GM18517 (cell line): ENCODE results near the gene PADI1.

Source experiments
- ATAC-seq: cut with Tn5 transposase; IDR thresholded peaks from one replicate; pipeline ENCODE4 v1.9.1; 2021; ENCODE audit warnings: mild to moderate bottlenecking, moderate library complexity; ENCODE audit not compliant: unreplicated experiment

The PADI1 gene

GRCh38 chr1:17270891-17271765 is 66.2 kb downstream of the PADI1 start:
- ATAC-seq = no peak

DNA sequence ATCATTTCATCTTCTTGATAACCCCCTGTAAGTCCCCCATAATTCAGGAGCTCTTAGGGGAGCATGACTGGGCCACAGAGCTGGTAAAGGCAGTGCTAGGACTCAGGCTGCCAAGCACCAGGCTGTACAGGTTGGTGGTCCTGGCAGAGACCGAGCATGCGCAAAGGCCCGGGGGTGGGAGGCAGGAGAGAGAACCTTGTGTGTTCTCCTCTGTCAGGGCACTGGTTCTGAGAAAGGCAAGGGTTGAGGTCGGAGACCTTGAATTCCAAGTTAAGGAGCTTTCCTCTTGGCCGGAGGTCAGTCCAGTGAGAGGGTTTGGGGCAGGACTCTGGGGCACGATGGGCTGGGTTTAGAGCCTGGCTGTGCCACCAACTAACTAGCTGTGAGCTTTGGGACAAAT is 67.1 kb downstream of the PADI1 start:
- no peak for ATAC-seq

DNA sequence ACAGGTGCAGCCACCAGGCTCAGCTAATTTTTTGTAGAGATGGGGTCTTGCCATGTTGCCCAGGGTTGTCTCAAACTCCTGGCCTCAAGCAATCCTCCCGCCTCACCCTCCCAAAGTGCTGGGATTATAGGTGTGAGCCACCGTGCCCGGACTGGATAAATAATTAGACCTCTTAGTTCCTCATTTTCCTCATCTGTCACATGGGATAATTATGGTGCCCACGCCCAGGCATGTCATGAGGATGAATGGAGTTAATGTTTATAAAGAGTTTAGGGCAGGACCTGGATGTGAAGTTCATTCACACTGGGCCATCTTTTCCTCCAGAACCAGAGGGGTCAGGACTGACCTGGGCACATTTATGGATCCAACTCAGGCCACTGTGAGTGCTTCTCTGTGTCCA is 67.7 kb downstream of the PADI1 start:
- ATAC-seq = no peak

GRCh38 chr1:17273096-17273495 is 68.2 kb downstream of the PADI1 start:
- no peak for ATAC-seq

GRCh38 chr1:17274186-17275170 is 69.5 kb downstream of the PADI1 start:
- no peak for ATAC-seq

DNA sequence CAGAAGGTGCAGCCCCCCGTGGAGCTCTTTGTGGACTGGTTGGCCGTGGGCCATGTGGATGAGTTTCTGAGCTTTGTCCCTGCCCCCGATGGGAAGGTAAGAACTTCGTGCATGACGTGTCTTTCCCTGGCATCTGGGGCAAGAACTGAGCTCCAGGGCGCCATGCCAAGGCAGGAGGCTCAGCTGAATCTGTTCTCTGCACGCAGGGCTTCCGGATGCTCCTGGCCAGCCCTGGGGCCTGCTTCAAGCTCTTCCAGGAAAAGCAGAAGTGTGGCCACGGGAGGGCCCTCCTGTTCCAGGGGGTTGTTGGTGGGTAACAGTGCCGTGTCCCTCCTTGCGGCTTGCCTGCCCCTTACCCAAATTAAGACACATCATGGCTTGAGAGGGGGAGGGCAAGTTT is 71.6 kb downstream of the PADI1 start:
- no peak for ATAC-seq

- no peak for ATAC-seq
These were observed 72.7 kb downstream of the PADI1 start for GRCh38 chr1:17277511-17278159.

DNA sequence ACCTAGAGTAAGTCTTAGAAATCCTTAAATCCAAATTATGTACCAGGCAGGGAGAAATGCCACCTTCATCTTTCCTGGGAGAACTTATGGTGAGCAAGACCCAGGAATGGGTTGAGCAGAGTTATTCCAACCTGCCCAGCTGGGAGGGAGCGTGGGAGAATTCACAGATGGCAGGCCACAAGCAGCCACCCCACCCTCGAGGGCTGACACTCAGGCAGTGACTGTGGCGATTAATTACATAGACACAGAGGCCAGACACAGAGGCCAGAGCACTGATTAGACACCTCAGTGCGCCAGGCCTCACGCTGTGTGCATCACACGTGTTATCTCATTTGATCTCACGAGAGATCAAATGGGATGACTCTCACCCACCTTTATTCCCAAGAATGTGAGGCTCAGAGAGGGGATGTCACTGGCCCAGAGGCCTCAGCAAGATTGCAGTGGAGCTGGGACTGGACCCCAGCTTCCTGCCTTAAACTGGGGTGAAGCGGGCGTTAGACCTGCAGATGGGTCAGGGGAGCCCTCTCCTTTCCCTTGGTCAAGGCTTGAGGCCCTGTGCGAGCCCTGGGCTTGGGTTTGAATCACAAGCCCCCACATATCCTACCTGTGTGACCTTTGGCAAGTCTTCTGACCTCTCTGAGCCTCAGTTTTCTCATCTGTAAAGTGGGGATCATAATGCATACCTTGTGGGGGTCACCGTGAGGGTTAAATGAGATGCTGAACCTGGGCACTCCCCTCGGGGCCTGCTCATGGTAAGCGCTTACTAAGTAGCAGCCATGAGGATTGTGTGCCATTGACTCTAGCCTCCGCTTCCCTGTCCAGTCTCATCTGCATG is 74.3 kb downstream of the PADI1 start:
- no peak for ATAC-seq

DNA sequence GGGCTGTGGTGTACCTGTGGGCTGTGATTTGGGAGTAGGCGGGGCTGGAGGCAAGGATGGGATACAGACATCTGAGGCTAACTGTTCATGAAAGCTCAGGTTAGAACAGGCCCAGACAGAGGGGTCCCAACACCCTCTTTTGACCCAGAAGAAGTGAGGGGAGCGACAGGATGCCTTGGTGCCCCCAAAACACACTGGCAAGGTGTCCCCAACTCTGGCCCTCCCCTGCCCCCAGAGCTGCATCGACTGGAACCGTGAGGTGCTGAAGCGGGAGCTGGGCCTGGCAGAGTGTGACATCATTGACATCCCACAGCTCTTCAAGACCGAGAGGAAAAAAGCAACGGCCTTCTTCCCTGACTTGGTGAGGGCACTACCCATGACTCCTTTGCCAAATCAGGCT is 75.5 kb downstream of the PADI1 start:
- no peak for ATAC-seq

GRCh38 chr1:17280894-17281293 is 76.0 kb downstream of the PADI1 start:
- no peak for ATAC-seq

GRCh38 chr1:17281775-17282181 is 76.8 kb downstream of the PADI1 start:
- no peak for ATAC-seq

- ATAC-seq = no peak
These were observed 77.9 kb downstream of the PADI1 start for GRCh38 chr1:17282836-17283235.

DNA sequence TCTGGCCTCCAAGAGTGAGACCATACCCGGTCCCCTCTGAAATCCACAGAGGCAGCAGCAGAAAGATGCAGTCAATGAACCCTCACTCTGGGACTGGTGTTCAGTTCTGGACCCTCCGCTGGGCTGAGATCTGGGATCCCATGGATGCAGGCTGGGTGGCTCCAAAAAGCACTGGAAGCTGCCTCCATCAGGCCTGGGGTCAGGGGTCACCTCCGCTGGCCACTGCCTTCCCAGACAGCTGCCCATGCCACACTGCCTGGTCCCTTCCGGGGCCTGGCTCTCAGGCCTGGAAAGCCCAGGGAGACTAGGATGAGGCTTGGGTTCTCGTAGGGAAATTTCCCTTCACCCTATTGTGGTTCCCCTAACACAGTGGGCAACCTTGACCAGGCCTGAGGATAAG is 81.7 kb downstream of the PADI1 start:
- no peak for ATAC-seq

- ATAC-seq = no peak
These were observed 82.3 kb downstream of the PADI1 start for GRCh38 chr1:17287130-17287776.

GRCh38 chr1:17289721-17290120 is 84.8 kb downstream of the PADI1 start:
- no peak for ATAC-seq

GRCh38 chr1:17290553-17290952 is 85.6 kb downstream of the PADI1 start:
- no peak for ATAC-seq

DNA sequence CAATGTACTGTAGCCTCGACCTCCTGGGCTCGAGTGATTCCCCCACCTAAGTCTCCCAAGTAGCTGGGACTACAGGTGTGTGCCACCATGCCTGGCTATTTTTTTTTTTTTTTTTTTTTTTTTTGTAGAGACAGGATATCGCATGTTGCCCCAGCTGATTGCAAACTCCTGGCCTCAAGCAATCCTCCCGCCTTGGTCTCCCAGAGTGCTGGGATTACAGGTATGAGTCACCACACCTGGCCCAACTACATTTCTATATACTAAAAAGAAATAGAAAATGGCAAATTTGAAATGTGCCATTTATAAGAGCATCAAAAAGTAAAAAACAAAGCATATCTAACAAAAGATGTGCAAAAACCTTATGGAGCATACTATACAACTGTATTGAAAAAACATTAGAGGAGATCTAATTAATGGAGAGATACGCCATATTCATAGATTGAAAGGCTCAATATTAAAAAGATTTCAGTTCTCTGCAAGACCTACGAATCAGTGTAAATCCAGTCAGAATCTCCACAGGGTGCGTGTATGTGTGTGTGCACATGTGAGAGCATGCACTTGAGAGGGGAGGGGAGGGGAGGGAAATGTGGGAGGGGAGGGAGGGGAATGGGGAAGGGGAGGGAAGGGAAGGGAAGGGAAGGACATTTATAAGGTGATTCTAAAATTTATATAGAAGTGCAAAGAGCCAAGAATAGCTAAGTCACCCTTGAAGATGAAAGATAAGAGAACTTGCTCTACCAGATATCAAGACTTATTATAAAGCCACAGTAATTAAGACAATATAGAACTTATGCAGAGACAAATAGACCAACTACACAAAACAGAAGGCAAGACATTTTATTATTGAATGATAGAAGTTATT is 87.6 kb downstream of the PADI1 start:
- no peak for ATAC-seq

- no peak for ATAC-seq
These were observed 88.9 kb downstream of the PADI1 start for GRCh38 chr1:17293681-17294425.
